ENCODE measurements around the gene BCR. TPM values are rescaled to one million over a fixed set of nuclear protein-coding genes. Genes with fewer than 3 reads are reported as not detected.

The BCR gene
- total and polyA plus RNA-seq, 2 donors (not counting 1 experiment from before 2014, with no cell fraction given), result 30.2 to 46.4 TPM

DNA sequence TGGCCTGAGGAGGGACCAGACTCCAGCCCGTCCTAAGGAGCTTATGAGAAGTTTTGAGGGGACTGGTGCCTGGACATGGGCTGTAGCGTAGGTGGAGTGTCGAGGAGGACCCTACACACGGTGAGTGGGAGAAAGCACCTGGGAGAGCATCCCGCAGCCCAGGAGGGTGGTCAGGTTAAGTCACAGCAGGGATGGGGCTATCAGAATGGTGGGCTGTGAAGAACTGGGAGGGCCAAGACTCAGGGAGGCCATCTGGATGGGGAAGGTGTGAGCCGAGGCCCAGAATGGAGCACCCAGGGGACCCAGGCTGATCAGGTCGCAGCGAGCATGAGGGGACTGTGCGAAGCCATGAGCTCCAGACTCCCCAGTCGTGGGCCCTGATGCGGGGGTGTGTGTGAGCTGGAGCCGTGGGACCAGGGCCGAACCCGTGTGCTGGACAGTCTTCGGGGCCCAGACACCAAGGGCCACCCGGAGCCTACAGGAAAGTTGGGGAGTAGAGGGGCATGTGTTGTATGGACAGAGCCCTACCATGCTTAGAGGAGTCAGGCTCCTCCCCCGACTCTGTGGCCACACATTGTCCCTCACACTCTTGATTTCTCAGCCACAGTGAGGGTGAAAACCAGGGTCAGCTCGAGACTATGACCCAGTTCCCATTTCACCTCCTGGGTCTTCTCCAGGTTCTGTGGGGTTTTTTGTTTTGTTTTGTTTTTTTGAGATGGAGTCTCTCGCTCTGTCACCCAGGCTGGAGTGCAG, 54.3 kb downstream of the BCR start:
- H3K4me3 Mint-ChIP-seq, result no peak overlapping the region
- intact Hi-C loops (cut with micrococcal nuclease), result no loop called here
- H3K79me2 ChIP-seq (ENCODE audit: control insufficient read depth, insufficient read depth, low read length), result peaks cover 95% of the 10 kb centered on the region

DNA sequence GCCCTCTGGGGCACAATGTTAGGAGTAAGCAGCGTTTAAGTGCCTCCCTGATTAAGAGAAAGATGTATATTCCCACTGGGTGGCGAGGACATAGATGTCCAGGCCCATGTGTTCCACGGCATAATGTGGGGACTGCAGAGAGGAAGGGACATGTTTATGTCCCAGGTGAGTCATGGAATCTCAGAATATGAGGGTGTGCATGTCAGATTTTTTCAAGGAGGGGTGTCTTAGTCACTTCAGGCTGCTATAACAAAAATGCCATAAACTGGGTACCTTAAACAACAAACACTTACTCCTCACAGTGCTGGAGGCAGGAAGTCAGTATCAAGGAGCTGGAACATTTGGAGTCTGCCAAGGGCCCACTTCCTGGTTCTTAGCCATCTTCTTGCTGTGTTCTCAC, 55.1 kb downstream of the BCR start:
- Histone ChIP-seq H3K9me3 (ENCODE audit: control extremely low read depth in 1 of 3, control insufficient read depth in 2 of 3, insufficient read depth in 1 of 3, low read length in 2 of 3) (peaks cover 0 to 11% (median 0%) of the 10 kb centered on the region in 3 donors), H3K4me3 (ENCODE audit: control extremely low read depth in 1 of 5, extremely low read depth in 1 of 5, insufficient read depth in 1 of 5, low read depth in 2 of 5, low read length in 4 of 5) (no peak overlapping the region), H3K36me3 (replicated peaks in 1 of 2; ENCODE audit: control extremely low read depth in 1 of 2, control insufficient read depth in 1 of 2, extremely low read depth in 1 of 2, insufficient read depth in 2 of 2, low read length in 1 of 2) (no peaks in the 10 kb centered on the region), H3K4me2 (replicated peaks; ENCODE audit: low read depth, low read length, poor library complexity, severe bottlenecking) (no peak overlapping the region), H3K9ac (ENCODE audit: low read length) (no peak overlapping the region), H4K20me1 (ENCODE audit: control insufficient read depth, insufficient read depth, low read length, poor library complexity, severe bottlenecking) (peaks cover 66% of the 10 kb centered on the region), H2AFZ (ENCODE audit: insufficient read depth, low read depth, low read length, poor library complexity, severe bottlenecking) (no peak overlapping the region), H3K27ac (ENCODE audit: low read length in 2 of 2) (no peak overlapping the region), H3K4me1 (ENCODE audit: control insufficient read depth in 2 of 2, insufficient read depth in 2 of 2, low read length in 2 of 2) (peaks cover 10 to 19% of the 10 kb centered on the region in 2 donors), H3K79me2 (ENCODE audit: control insufficient read depth, insufficient read depth, low read length) (peaks cover 91% of the 10 kb centered on the region), H3K27me3 (replicated peaks in 1 of 4; ENCODE audit: control extremely low read depth in 1 of 4, control insufficient read depth in 3 of 4, insufficient read depth in 4 of 4, low read length in 3 of 4) (peaks cover 0 to 3% (median 0%) of the 10 kb centered on the region in 4 experiments)
- TF ChIP-seq EZH2 (IDR thresholded peaks at IDR 0.05; ENCODE audit: borderline replicate concordance, insufficient read depth, low read depth, low read length, poor library complexity, severe bottlenecking), result no peak
- TF ChIP-seq, protein P1, sequence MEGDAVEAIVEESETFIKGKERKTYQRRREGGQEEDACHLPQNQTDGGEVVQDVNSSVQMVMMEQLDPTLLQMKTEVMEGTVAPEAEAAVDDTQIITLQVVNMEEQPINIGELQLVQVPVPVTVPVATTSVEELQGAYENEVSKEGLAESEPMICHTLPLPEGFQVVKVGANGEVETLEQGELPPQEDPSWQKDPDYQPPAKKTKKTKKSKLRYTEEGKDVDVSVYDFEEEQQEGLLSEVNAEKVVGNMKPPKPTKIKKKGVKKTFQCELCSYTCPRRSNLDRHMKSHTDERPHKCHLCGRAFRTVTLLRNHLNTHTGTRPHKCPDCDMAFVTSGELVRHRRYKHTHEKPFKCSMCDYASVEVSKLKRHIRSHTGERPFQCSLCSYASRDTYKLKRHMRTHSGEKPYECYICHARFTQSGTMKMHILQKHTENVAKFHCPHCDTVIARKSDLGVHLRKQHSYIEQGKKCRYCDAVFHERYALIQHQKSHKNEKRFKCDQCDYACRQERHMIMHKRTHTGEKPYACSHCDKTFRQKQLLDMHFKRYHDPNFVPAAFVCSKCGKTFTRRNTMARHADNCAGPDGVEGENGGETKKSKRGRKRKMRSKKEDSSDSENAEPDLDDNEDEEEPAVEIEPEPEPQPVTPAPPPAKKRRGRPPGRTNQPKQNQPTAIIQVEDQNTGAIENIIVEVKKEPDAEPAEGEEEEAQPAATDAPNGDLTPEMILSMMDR (IDR thresholded peaks at IDR 0.05), result no peak
- no peak for DNase-seq
- H3K4me3 Mint-ChIP-seq, result no peak overlapping the region
- no peak overlapping the region for H3K27ac Mint-ChIP-seq
- no peaks in the 10 kb centered on the region for H3K27me3 Mint-ChIP-seq
- 95% methylated on average over 3 of the region's 3 CpGs for WGBS (ENCODE audit: insufficient coverage)
- no peaks in the 10 kb centered on the region for H3K9me3 Mint-ChIP-seq (ENCODE audit: insufficient read depth)
- POLR2A ChIA-PET, result no interaction called here
- CTCF ChIA-PET, result no interaction called here
- ATAC-seq (ENCODE audit: low read depth), result no peak
- H3K4me1 Mint-ChIP-seq, result peaks cover 23% of the 10 kb centered on the region
- intact Hi-C loops (cut with micrococcal nuclease), result no loop called here

More for the DNA sequence above, 54.3 kb downstream of the BCR start:
- H3K27me3 Mint-ChIP-seq, result no peaks in the 10 kb centered on the region
- Histone ChIP-seq H3K4me2 (replicated peaks; ENCODE audit: low read depth, low read length, poor library complexity, severe bottlenecking) (no peak overlapping the region), H3K9ac (ENCODE audit: low read length) (no peak overlapping the region), H2AFZ (ENCODE audit: insufficient read depth, low read depth, low read length, poor library complexity, severe bottlenecking) (no peak overlapping the region), H4K20me1 (ENCODE audit: control insufficient read depth, insufficient read depth, low read length, poor library complexity, severe bottlenecking) (peaks cover 72% of the 10 kb centered on the region), H3K4me3 (ENCODE audit: control extremely low read depth in 1 of 5, extremely low read depth in 1 of 5, insufficient read depth in 1 of 5, low read depth in 2 of 5, low read length in 4 of 5) (no peak overlapping the region), H3K4me1 (ENCODE audit: control insufficient read depth in 2 of 2, insufficient read depth in 2 of 2, low read length in 2 of 2) (peaks cover 10 to 19% of the 10 kb centered on the region in 2 donors), H3K27me3 (replicated peaks in 1 of 4; ENCODE audit: control extremely low read depth in 1 of 4, control insufficient read depth in 3 of 4, insufficient read depth in 4 of 4, low read length in 3 of 4) (peaks cover 0 to 3% (median 0%) of the 10 kb centered on the region in 4 experiments), H3K9me3 (ENCODE audit: control extremely low read depth in 1 of 3, control insufficient read depth in 2 of 3, insufficient read depth in 1 of 3, low read length in 2 of 3) (peaks cover 0 to 14% (median 2%) of the 10 kb centered on the region in 3 donors), H3K27ac (ENCODE audit: low read length in 2 of 2) (no peak overlapping the region), H3K36me3 (replicated peaks in 1 of 2; ENCODE audit: control extremely low read depth in 1 of 2, control insufficient read depth in 1 of 2, extremely low read depth in 1 of 2, insufficient read depth in 2 of 2, low read length in 1 of 2) (no peaks in the 10 kb centered on the region)
- H3K4me1 Mint-ChIP-seq, result peaks cover 22% of the 10 kb centered on the region
- WGBS (ENCODE audit: insufficient coverage), result 96% methylated on average over 17 of the region's 19 CpGs
- peak overlapping the region; percentile 4 for H3K27ac Mint-ChIP-seq
- CTCF ChIA-PET, result interaction anchor here (0.5 to 1.9 kb wide), 2 partner anchors 8 to 557 kb away, joined by 3 to 4 read pairs; no protein-coding TSS in a partner anchor
- ATAC-seq (ENCODE audit: low read depth) (no peak), DNase-seq (no peak)
- POLR2A ChIA-PET, result no interaction called here
- TF ChIP-seq, protein P1 (IDR thresholded peaks at IDR 0.05), result no peak
- TF ChIP-seq EZH2 (IDR thresholded peaks at IDR 0.05; ENCODE audit: borderline replicate concordance, insufficient read depth, low read depth, low read length, poor library complexity, severe bottlenecking), result no peak
- H3K9me3 Mint-ChIP-seq (ENCODE audit: insufficient read depth), result peaks cover 2% of the 10 kb centered on the region

Measured in B cell (primary cell).